PFSK-1 (cell line): ENCODE data around the gene RFC2.

Experiments
- FOXP2 ChIP-seq: optimal IDR thresholded peaks from 2 replicates; pipeline ENCODE3; 2011; ENCODE audit warnings: borderline replicate concordance, control low read depth, inconsistent platforms; ENCODE audit not compliant: insufficient read depth; ENCODE audit errors: extremely low read length, extremely low read depth
- POLR2AphosphoS5 ChIP-seq: IDR thresholded peaks from 2 replicates; pipeline ENCODE4 v1.6.1; 2012; ENCODE audit warnings: low read depth, mild to moderate bottlenecking, control low read depth, low read length, moderate library complexity
- REST ChIP-seq, 2 experiments: IDR thresholded peaks; 2 replicates each; pipeline versions ENCODE4 v1.6.1 to v1.8.0; 2011 to 2012; ENCODE audit warnings: low read depth in 2 of 2, low read length in 2 of 2, control low read depth in 1 of 2, inconsistent platforms in 1 of 2, mild to moderate bottlenecking in 1 of 2, moderate library complexity in 1 of 2; ENCODE audit not compliant: insufficient read depth in 1 of 2
- SIN3A ChIP-seq: IDR thresholded peaks from 2 replicates; pipeline ENCODE4 v1.6.1; 2012; ENCODE audit warnings: mild to moderate bottlenecking, low read length, moderate library complexity, borderline replicate concordance; ENCODE audit not compliant: insufficient read depth
- TAF1 ChIP-seq: IDR thresholded peaks from 2 replicates; pipeline ENCODE4 v1.6.1; 2012; ENCODE audit warnings: low read length, control low read depth, borderline replicate concordance; ENCODE audit not compliant: insufficient read depth

Gene RFC2

GRCh38 chr7:74230446-74231231 lies 23.6 kb downstream of the RFC2 start:
- TF ChIP-seq REST (IDR thresholded peaks at IDR 0.05; ENCODE audit: insufficient read depth in 1 of 2, low read depth in 2 of 2, low read length in 2 of 2) (no peak), POLR2AphosphoS5 (no peak), FOXP2 (no peak), SIN3A (no peak), TAF1 (no peak)

- TF ChIP-seq REST (IDR thresholded peaks at IDR 0.05; ENCODE audit: insufficient read depth in 1 of 2, low read depth in 2 of 2, low read length in 2 of 2) = no peak
- no peak for TF ChIP-seq TAF1
- TF ChIP-seq SIN3A = no peak
- no peak for TF ChIP-seq FOXP2
- no peak for TF ChIP-seq POLR2AphosphoS5
These were observed 25.0 kb downstream of the RFC2 start for GRCh38 chr7:74228951-74229900.

- TF ChIP-seq SIN3A (no peak), FOXP2 (no peak), REST (IDR thresholded peaks at IDR 0.05; ENCODE audit: insufficient read depth in 1 of 2, low read depth in 2 of 2, low read length in 2 of 2) (no peak), TAF1 (no peak), POLR2AphosphoS5 (no peak)
These were observed 27.6 kb downstream of the RFC2 start for GRCh38 chr7:74226633-74227032.

- no peak for TF ChIP-seq FOXP2
- no peak for TF ChIP-seq TAF1
- TF ChIP-seq SIN3A = no peak
- TF ChIP-seq REST (IDR thresholded peaks at IDR 0.05; ENCODE audit: insufficient read depth in 1 of 2, low read depth in 2 of 2, low read length in 2 of 2) = no peak
- TF ChIP-seq POLR2AphosphoS5 = no peak
These were observed 28.8 kb downstream of the RFC2 start for GRCh38 chr7:74225400-74225799.
